Measurements from ENCODE around the gene C4B.
"Not testable (repeated sequence)": the region's sequence is repeated elsewhere in the genome, so short reads cannot be mapped to it uniquely, and the experiment has no call there.

Gene C4B

GRCh38 chr6:32014547-32014946 lies at the start of gene C4B:
Gene C4B, plus strand, starts transcription at chr6:32014795. Its CDS starts 51 bp downstream, at chr6:32014846.
- H3K27ac Mint-ChIP-seq; H3K36me3 Mint-ChIP-seq; H3K27me3 Mint-ChIP-seq; H3K4me3 Mint-ChIP-seq; H3K9me3 Mint-ChIP-seq (ENCODE audit: low read depth); H3K4me1 Mint-ChIP-seq (ENCODE audit: low read depth): not testable (repeated sequence)

- no peaks in the 10 kb centered on the region for H3K27me3 Mint-ChIP-seq
- peaks cover 14% of the 10 kb centered on the region for H3K36me3 Mint-ChIP-seq
- peaks cover 21% of the 10 kb centered on the region for H3K4me1 Mint-ChIP-seq (ENCODE audit: low read depth)
- H3K9me3 Mint-ChIP-seq (ENCODE audit: low read depth): no peaks in the 10 kb centered on the region
- H3K27ac Mint-ChIP-seq: no peak overlapping the region
- H3K4me3 Mint-ChIP-seq: no peak overlapping the region
Observed at GRCh38 chr6:31965700-31966099, 48.9 kb upstream of the C4B start.

GRCh38 chr6:31966506-31966905 lies 48.1 kb upstream of the C4B start:
- H3K9me3 Mint-ChIP-seq (ENCODE audit: low read depth): no peaks in the 10 kb centered on the region
- peaks cover 24% of the 10 kb centered on the region for H3K4me1 Mint-ChIP-seq (ENCODE audit: low read depth)
- peaks cover 13% of the 10 kb centered on the region for H3K36me3 Mint-ChIP-seq
- H3K27ac Mint-ChIP-seq: peak overlapping the region; percentile 41
- no peak overlapping the region for H3K4me3 Mint-ChIP-seq
- no peaks in the 10 kb centered on the region for H3K27me3 Mint-ChIP-seq

GRCh38 chr6:31966997-31967925 lies 47.3 kb upstream of the C4B start:
- H3K9me3 Mint-ChIP-seq (ENCODE audit: low read depth): no peaks in the 10 kb centered on the region
- H3K4me1 Mint-ChIP-seq (ENCODE audit: low read depth): peaks cover 21% of the 10 kb centered on the region
- no peaks in the 10 kb centered on the region for H3K27me3 Mint-ChIP-seq
- peak overlapping the region; percentile 58 for H3K27ac Mint-ChIP-seq
- no peak overlapping the region for H3K4me3 Mint-ChIP-seq
- H3K36me3 Mint-ChIP-seq: peaks cover 9% of the 10 kb centered on the region

GRCh38 chr6:31967926-31968320 lies 46.7 kb upstream of the C4B start:
- H3K4me1 Mint-ChIP-seq (ENCODE audit: low read depth): peaks cover 24% of the 10 kb centered on the region
- no peak overlapping the region for H3K4me3 Mint-ChIP-seq
- no peaks in the 10 kb centered on the region for H3K9me3 Mint-ChIP-seq (ENCODE audit: low read depth)
- H3K27me3 Mint-ChIP-seq: no peaks in the 10 kb centered on the region
- H3K27ac Mint-ChIP-seq: peak overlapping the region; percentile 58
- H3K36me3 Mint-ChIP-seq: peaks cover 7% of the 10 kb centered on the region

- Mint-ChIP-seq H3K36me3 (peaks cover 6% of the 10 kb centered on the region), H3K4me3 (no peak overlapping the region), H3K27me3 (no peaks in the 10 kb centered on the region), H3K9me3 (ENCODE audit: low read depth) (no peaks in the 10 kb centered on the region), H3K4me1 (ENCODE audit: low read depth) (peaks cover 28% of the 10 kb centered on the region), H3K27ac (no peak overlapping the region)
Observed at GRCh38 chr6:31968326-31968725, 46.3 kb upstream of the C4B start.

GRCh38 chr6:31968791-31969711 lies 45.5 kb upstream of the C4B start:
- Mint-ChIP-seq H3K27ac (peak overlapping the region; percentile 46), H3K9me3 (ENCODE audit: low read depth) (no peaks in the 10 kb centered on the region), H3K27me3 (no peaks in the 10 kb centered on the region), H3K36me3 (peaks cover 7% of the 10 kb centered on the region), H3K4me1 (ENCODE audit: low read depth) (peaks cover 35% of the 10 kb centered on the region), H3K4me3 (no peak overlapping the region)

GRCh38 chr6:31969712-31970603 lies 44.6 kb upstream of the C4B start:
- Mint-ChIP-seq H3K27me3 (no peaks in the 10 kb centered on the region), H3K4me1 (ENCODE audit: low read depth) (peaks cover 40% of the 10 kb centered on the region), H3K36me3 (peaks cover 7% of the 10 kb centered on the region), H3K27ac (peak overlapping the region; percentile 99), H3K9me3 (ENCODE audit: low read depth) (no peaks in the 10 kb centered on the region), H3K4me3 (peak overlapping the region; percentile 97)

- Mint-ChIP-seq H3K27ac (peak overlapping the region; percentile 99), H3K4me3 (peak overlapping the region; percentile 97), H3K4me1 (ENCODE audit: low read depth) (peaks cover 40% of the 10 kb centered on the region), H3K9me3 (ENCODE audit: low read depth) (no peaks in the 10 kb centered on the region), H3K27me3 (no peaks in the 10 kb centered on the region), H3K36me3 (peaks cover 7% of the 10 kb centered on the region)
Observed at GRCh38 chr6:31970604-31971271, 43.9 kb upstream of the C4B start.

GRCh38 chr6:31971279-31971992 lies 43.2 kb upstream of the C4B start:
- Mint-ChIP-seq H3K27me3 (no peaks in the 10 kb centered on the region), H3K27ac (peak overlapping the region; percentile 99), H3K4me1 (ENCODE audit: low read depth) (peaks cover 40% of the 10 kb centered on the region)

GRCh38 chr6:31971993-31972708 lies 42.4 kb upstream of the C4B start, which contains the start of gene DXO:
Gene DXO, minus strand, starts transcription at chr6:31972138. Its CDS starts 463 bp downstream, at chr6:31971675.
- H3K27me3 Mint-ChIP-seq: no peaks in the 10 kb centered on the region
- H3K9me3 Mint-ChIP-seq (ENCODE audit: low read depth): no peaks in the 10 kb centered on the region
- H3K4me3 Mint-ChIP-seq: peak within 1 kb of the TSS; percentile 97
- peaks cover 7% of the 10 kb centered on the region for H3K36me3 Mint-ChIP-seq
- peak within 1 kb of the TSS; percentile 99 for H3K27ac Mint-ChIP-seq
- H3K4me1 Mint-ChIP-seq (ENCODE audit: low read depth): peaks cover 40% of the 10 kb centered on the region

More at GRCh38 chr6:31971279-31971992, 43.2 kb upstream of the C4B start:
- Mint-ChIP-seq H3K9me3 (ENCODE audit: low read depth) (no peaks in the 10 kb centered on the region), H3K4me3 (peak overlapping the region; percentile 97), H3K36me3 (peaks cover 7% of the 10 kb centered on the region)

- Mint-ChIP-seq H3K27me3 (no peaks in the 10 kb centered on the region), H3K36me3 (peaks cover 7% of the 10 kb centered on the region)
Observed at GRCh38 chr6:31972709-31973350, 41.8 kb upstream of the C4B start.

More at GRCh38 chr6:31972709-31973350, 41.8 kb upstream of the C4B start:
- Mint-ChIP-seq H3K4me1 (ENCODE audit: low read depth) (peaks cover 40% of the 10 kb centered on the region), H3K9me3 (ENCODE audit: low read depth) (no peaks in the 10 kb centered on the region), H3K4me3 (peak overlapping the region; percentile 97), H3K27ac (peak overlapping the region; percentile 99)
